ENCODE data around the gene B3GALNT1.

GRCh38 chr3:161081633-161082032 lies 23.5 kb downstream of the B3GALNT1 start:
- TF ChIP-seq CTCF (IDR thresholded peaks at IDR 0.05; ENCODE audit: low read depth, low read length) (no peak), EZH2phosphoT487 (IDR thresholded peaks at IDR 0.05; ENCODE audit: low read depth) (no peak)
